Upper lobe of left lung (tissue), 6 donors: Measurements from ENCODE around the gene ACE2. TPM values are rescaled to one million over a fixed set of nuclear protein-coding genes. Genes with fewer than 3 reads are reported as not detected.
A peak's percentile ranks its signal among the peaks of the same experiment; 100 is the strongest.

Source experiments
- ATAC-seq, 2 donors: fragments of 200-7000 bp; cut with Tn5 transposase; one replicate each; pipeline ENCODE4 v1.9.1; 2022; ENCODE audit warnings: mild to moderate bottlenecking in 2 of 2, moderate library complexity in 2 of 2; ENCODE audit not compliant: low FRiP score in 2 of 2
- DNase-seq, 2 donors: peaks; one replicate each; pipeline ENCODE4 v3.0.0-alpha.2; 2019 to 2020
- H3K27ac ChIP-seq, 4 donors: fragments of 200-600 bp; sonication (generic); one replicate each; pipeline ENCODE4 v1.5.1; 2016 to 2019
- H3K27me3 ChIP-seq, 4 donors: fragments of 200-600 bp; sonication (generic); one replicate each; pipeline ENCODE4 v1.5.1; 2017 to 2019
- H3K36me3 ChIP-seq, 4 donors: fragments of 200-600 bp; sonication (generic); one replicate each; pipeline ENCODE4 v1.5.1; 2016 to 2019
- H3K4me1 ChIP-seq, 4 donors: fragments of 200-600 bp; sonication (generic); one replicate each; pipeline ENCODE4 v1.5.1; 2018 to 2019
- H3K4me3 ChIP-seq, 4 donors: fragments of 200-600 bp; sonication (generic); one replicate each; pipeline ENCODE4 v1.5.1; 2017 to 2019; ENCODE audit warnings: mild to moderate bottlenecking in 2 of 4, moderate library complexity in 1 of 4
- H3K9me3 ChIP-seq, 4 donors: fragments of 200-600 bp; sonication (generic); one replicate each; pipeline ENCODE4 v1.5.1; 2018 to 2019
- EP300 ChIP-seq, 4 donors: sonication (generic); formaldehyde crosslinking; IDR thresholded peaks; one replicate each; pipeline ENCODE4 v1.5.1; 2017; ENCODE audit warnings: antibody characterized with exemption in 4 of 4, control low read depth in 2 of 4
- POLR2A ChIP-seq, 4 donors: fragments of 450-650 bp; IDR thresholded peaks; one replicate each; pipeline ENCODE4 v1.5.1; 2016 to 2017; ENCODE audit warnings: antibody characterized with exemption in 4 of 4, mild to moderate bottlenecking in 2 of 4
- POLR2AphosphoS5 ChIP-seq, 2 donors: sonication (generic); formaldehyde crosslinking; IDR thresholded peaks; one replicate each; pipeline ENCODE4 v1.5.1; 2017; ENCODE audit warnings: antibody characterized with exemption in 2 of 2
- WGBS, 2 donors: methylation state at CpG; one replicate each; pipeline ENCODE4 v1.1.5; 2017 to 2018; 5-methylcytosine and 5-hydroxymethylcytosine counted together
- total RNA-seq, 6 donors: library from RNA; depleted of rRNA in 4 of 6; stranded (reverse); fragments of >200 nt in 4 of 6; gene quantifications; one replicate each; pipeline versions ENCODE4 v1.1.0 to v1.2.1, GENCODE V29; 2016 to 2021
- TF ChIP-seq, protein P1 (sequence below), 6 experiments: fragments of 450-650 bp in 4 of 6; fragments of 200-600 bp in 2 of 6; sonication (generic) in 2 of 6; IDR thresholded peaks; one replicate each; pipeline ENCODE4 v1.5.1; 2016 to 2019; ENCODE audit warnings: antibody characterized with exemption in 6 of 6
- donor health status: DM: no; HTN: no; CAD: no; lungs with moderate emphysema.
- donor health status: DM: no; HTN: yes; CAD: no; lungs with severe emphysema.

Gene ACE2
- total RNA-seq, 6 donors from 2014 or later: 1.6 to 4.1 (median 2.7) TPM; not detected in 1

- TF ChIP-seq POLR2A (IDR thresholded peaks at IDR 0.05): no peak
- no peak overlapping the region for H3K27ac ChIP-seq
- 61 to 81% methylated on average over 7 of the region's 7 CpGs for WGBS, 2 donors
Measured at GRCh38 chrX:15643786-15644559, 43.2 kb upstream of the ACE2 start.

GRCh38 chrX:15631637-15632036 lies 30.9 kb upstream of the ACE2 start:
- no peaks in the 10 kb centered on the region for H3K27me3 ChIP-seq
- no peaks in the 10 kb centered on the region for H3K36me3 ChIP-seq
- H3K9me3 ChIP-seq: no peaks in the 10 kb centered on the region
- TF ChIP-seq, protein P1, sequence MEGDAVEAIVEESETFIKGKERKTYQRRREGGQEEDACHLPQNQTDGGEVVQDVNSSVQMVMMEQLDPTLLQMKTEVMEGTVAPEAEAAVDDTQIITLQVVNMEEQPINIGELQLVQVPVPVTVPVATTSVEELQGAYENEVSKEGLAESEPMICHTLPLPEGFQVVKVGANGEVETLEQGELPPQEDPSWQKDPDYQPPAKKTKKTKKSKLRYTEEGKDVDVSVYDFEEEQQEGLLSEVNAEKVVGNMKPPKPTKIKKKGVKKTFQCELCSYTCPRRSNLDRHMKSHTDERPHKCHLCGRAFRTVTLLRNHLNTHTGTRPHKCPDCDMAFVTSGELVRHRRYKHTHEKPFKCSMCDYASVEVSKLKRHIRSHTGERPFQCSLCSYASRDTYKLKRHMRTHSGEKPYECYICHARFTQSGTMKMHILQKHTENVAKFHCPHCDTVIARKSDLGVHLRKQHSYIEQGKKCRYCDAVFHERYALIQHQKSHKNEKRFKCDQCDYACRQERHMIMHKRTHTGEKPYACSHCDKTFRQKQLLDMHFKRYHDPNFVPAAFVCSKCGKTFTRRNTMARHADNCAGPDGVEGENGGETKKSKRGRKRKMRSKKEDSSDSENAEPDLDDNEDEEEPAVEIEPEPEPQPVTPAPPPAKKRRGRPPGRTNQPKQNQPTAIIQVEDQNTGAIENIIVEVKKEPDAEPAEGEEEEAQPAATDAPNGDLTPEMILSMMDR (IDR thresholded peaks at IDR 0.05): no peak
- TF ChIP-seq POLR2AphosphoS5 (IDR thresholded peaks at IDR 0.05): no peak
- TF ChIP-seq POLR2A (IDR thresholded peaks at IDR 0.05): no peak
- no peak for TF ChIP-seq EP300 (IDR thresholded peaks at IDR 0.05)
- ATAC-seq (no peak), DNase-seq (no peak)
- no peak overlapping the region for H3K27ac ChIP-seq
- no peak overlapping the region for H3K4me3 ChIP-seq
- H3K4me1 ChIP-seq: no peaks in the 10 kb centered on the region

More at GRCh38 chrX:15643786-15644559, 43.2 kb upstream of the ACE2 start:
- DNase-seq (no peak), ATAC-seq (no peak)
- Histone ChIP-seq H3K4me3 (no peak overlapping the region), H3K4me1 (no peaks in the 10 kb centered on the region), H3K9me3 (no peaks in the 10 kb centered on the region), H3K27me3 (no peaks in the 10 kb centered on the region), H3K36me3 (no peaks in the 10 kb centered on the region)

- ATAC-seq (no peak), DNase-seq (no peak)
- no peak overlapping the region for H3K27ac ChIP-seq
- H3K27me3 ChIP-seq: no peaks in the 10 kb centered on the region
- H3K9me3 ChIP-seq: no peaks in the 10 kb centered on the region
- no peak overlapping the region for H3K4me3 ChIP-seq
- no peaks in the 10 kb centered on the region for H3K36me3 ChIP-seq
- WGBS, 2 donors: 73 to 88% methylated on average over 1 of the region's 1 CpG
- H3K4me1 ChIP-seq: no peaks in the 10 kb centered on the region
- no peak for TF ChIP-seq EP300 (IDR thresholded peaks at IDR 0.05)
- no peak for TF ChIP-seq POLR2A (IDR thresholded peaks at IDR 0.05)
- TF ChIP-seq POLR2AphosphoS5 (IDR thresholded peaks at IDR 0.05): no peak
- TF ChIP-seq, protein P1 (IDR thresholded peaks at IDR 0.05): no peak
Measured at GRCh38 chrX:15623054-15623453, 22.3 kb upstream of the ACE2 start.

- peak in 1 of 2 donors; percentile 37 for DNase-seq
- no peak for ATAC-seq
- Histone ChIP-seq H3K27me3 (no peaks in the 10 kb centered on the region), H3K27ac (no peak overlapping the region), H3K4me3 (no peak overlapping the region), H3K4me1 (no peaks in the 10 kb centered on the region), H3K9me3 (no peaks in the 10 kb centered on the region), H3K36me3 (no peaks in the 10 kb centered on the region)
- 75 to 88% methylated on average over 3 of the region's 3 CpGs for WGBS, 2 donors
- TF ChIP-seq, protein P1 (IDR thresholded peaks at IDR 0.05): no peak
- TF ChIP-seq POLR2A (IDR thresholded peaks at IDR 0.05) (no peak), EP300 (IDR thresholded peaks at IDR 0.05) (no peak), POLR2AphosphoS5 (IDR thresholded peaks at IDR 0.05) (no peak)
Measured at GRCh38 chrX:15619053-15619755, 18.4 kb upstream of the ACE2 start.

GRCh38 chrX:15617111-15617510 lies 16.4 kb upstream of the ACE2 start:
- no peaks in the 10 kb centered on the region for H3K36me3 ChIP-seq
- ATAC-seq (no peak), DNase-seq (no peak)
- TF ChIP-seq EP300 (IDR thresholded peaks at IDR 0.05) (no peak), POLR2A (IDR thresholded peaks at IDR 0.05) (no peak), POLR2AphosphoS5 (IDR thresholded peaks at IDR 0.05) (no peak)
- TF ChIP-seq, protein P1 (IDR thresholded peaks at IDR 0.05): no peak
- no peak overlapping the region for H3K27ac ChIP-seq
- H3K27me3 ChIP-seq: no peaks in the 10 kb centered on the region
- H3K4me3 ChIP-seq: no peak overlapping the region
- no peaks in the 10 kb centered on the region for H3K4me1 ChIP-seq
- 84 to 87% methylated on average over 6 of the region's 6 CpGs for WGBS, 2 donors
- no peaks in the 10 kb centered on the region for H3K9me3 ChIP-seq
